OCI-LY3 (cell line): Measurements from ENCODE around the gene BACH1.

Source experiments
- H2AFZ ChIP-seq: fragments of 200-600, 300-600 bp; shearing (Covaris generic); 2 replicates; pipeline ENCODE4 v1.6.0; 2014; ENCODE audit warnings: antibody characterized with exemption, low read depth, low read length
- H3K27ac ChIP-seq: fragments of 200-600, 300-600 bp; sonication (generic); 2 replicates; pipeline ENCODE4 v1.5.1; 2014; ENCODE audit warnings: mild to moderate bottlenecking, low read length, moderate library complexity, mixed read lengths
- H3K27me3 ChIP-seq: fragments of 200-600, 300-600 bp; sonication (generic); 2 replicates; pipeline ENCODE4 v1.6.1; 2014; ENCODE audit warnings: low read depth, low read length, mixed read lengths
- H3K36me3 ChIP-seq: fragments of 200-600, 300-600 bp; sonication (generic); replicated peaks from 2 replicates; pipeline ENCODE3; 2014; ENCODE audit warnings: low read depth, low read length, mixed read lengths
- H3K4me1 ChIP-seq: fragments of 300-600, 200-600 bp; sonication (generic); 2 replicates; pipeline ENCODE4 v1.6.1; 2014; ENCODE audit warnings: low read length, mixed read lengths
- H3K4me2 ChIP-seq: fragments of 200-600, 300-600 bp; sonication (generic); 2 replicates; pipeline ENCODE4 v1.6.1; 2014; ENCODE audit warnings: low read length, mixed read lengths
- H3K4me3 ChIP-seq: fragments of 300-600, 200-600 bp; sonication (generic); 2 replicates; pipeline ENCODE4 v1.5.1; 2014; ENCODE audit warnings: antibody characterized with exemption, mild to moderate bottlenecking, low read length, moderate library complexity
- H3K79me2 ChIP-seq: fragments of 300-600, 200-600 bp; shearing (Covaris generic); 2 replicates; pipeline ENCODE4 v1.6.1; 2014; ENCODE audit warnings: mild to moderate bottlenecking, low read length, mixed read lengths
- H3K9ac ChIP-seq: fragments of 300-600, 200-600 bp; shearing (Covaris generic); 2 replicates; pipeline ENCODE4 v1.6.0; 2014; ENCODE audit warnings: mild to moderate bottlenecking, low read length, moderate library complexity
- H3K9me3 ChIP-seq: fragments of 200-600, 300-600 bp; shearing (Covaris generic); 2 replicates; pipeline ENCODE4 v1.6.1; 2014; ENCODE audit warnings: low read length, mixed read lengths; ENCODE audit not compliant: insufficient read depth
- H4K20me1 ChIP-seq: fragments of 200-600, 300-600 bp; sonication (generic); 2 replicates; pipeline ENCODE4 v1.6.1; 2016; ENCODE audit warnings: low read length, mixed read lengths; ENCODE audit not compliant: insufficient read depth
- EZH2phosphoT487 ChIP-seq: fragments of 200-600 bp; shearing (Covaris generic); IDR thresholded peaks from 2 replicates; pipeline ENCODE4 v1.6.1; 2018; ENCODE audit warnings: antibody characterized with exemption, mixed run types, low read depth
- TF ChIP-seq, protein P1 (sequence below): fragments of 200-600, 300-600 bp; sonication (generic); IDR thresholded peaks from 2 replicates; pipeline ENCODE4 v1.5.1; 2014; ENCODE audit warnings: antibody characterized with exemption, low read length, low read depth

Gene BACH1

DNA sequence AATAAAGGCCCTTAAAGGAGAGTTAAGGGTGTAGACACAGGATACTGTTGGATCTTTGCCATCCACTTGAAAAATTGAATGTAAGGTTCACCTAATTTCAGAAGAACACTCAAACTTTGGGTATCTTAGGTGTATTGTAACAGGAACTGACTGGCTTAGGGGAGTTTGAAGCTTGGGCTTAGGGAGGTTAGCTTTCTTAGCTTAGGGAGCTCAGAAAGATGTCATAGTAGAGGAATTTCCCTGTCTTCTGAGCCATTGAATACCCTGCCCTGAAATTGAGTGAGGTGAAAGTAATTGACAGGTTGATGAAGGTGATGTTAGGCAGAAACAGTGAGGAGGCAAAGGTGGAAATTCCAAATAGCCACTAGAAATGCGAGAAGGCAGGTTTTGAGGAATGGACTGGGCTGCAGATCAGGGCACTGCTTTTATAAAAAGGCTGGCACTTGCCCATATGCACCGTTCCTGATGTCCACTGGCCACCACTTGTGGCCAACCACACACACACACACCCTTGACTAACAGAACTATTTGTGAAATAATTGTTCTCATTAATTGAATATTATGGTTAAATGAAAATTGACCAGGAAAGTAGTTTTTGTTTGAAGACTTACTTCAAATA is 16.5 kb downstream of the BACH1 start:
- peaks cover 100% of the 10 kb centered on the region for H4K20me1 ChIP-seq

GRCh38 chr21:29316029-29316742 is 17.5 kb downstream of the BACH1 start:
- H3K9ac ChIP-seq, result no peak overlapping the region
- H3K27me3 ChIP-seq, result no peaks in the 10 kb centered on the region
- no peaks in the 10 kb centered on the region for H3K4me1 ChIP-seq
- H3K27ac ChIP-seq, result no peak overlapping the region
- H2AFZ ChIP-seq, result no peak overlapping the region
- no peaks in the 10 kb centered on the region for H3K9me3 ChIP-seq
- H3K79me2 ChIP-seq, result peaks cover 100% of the 10 kb centered on the region
- H3K4me3 ChIP-seq, result no peak overlapping the region
- H4K20me1 ChIP-seq, result peaks cover 99% of the 10 kb centered on the region
- no peak overlapping the region for H3K4me2 ChIP-seq
- peaks cover 39% of the 10 kb centered on the region for H3K36me3 ChIP-seq
- TF ChIP-seq, protein P1, sequence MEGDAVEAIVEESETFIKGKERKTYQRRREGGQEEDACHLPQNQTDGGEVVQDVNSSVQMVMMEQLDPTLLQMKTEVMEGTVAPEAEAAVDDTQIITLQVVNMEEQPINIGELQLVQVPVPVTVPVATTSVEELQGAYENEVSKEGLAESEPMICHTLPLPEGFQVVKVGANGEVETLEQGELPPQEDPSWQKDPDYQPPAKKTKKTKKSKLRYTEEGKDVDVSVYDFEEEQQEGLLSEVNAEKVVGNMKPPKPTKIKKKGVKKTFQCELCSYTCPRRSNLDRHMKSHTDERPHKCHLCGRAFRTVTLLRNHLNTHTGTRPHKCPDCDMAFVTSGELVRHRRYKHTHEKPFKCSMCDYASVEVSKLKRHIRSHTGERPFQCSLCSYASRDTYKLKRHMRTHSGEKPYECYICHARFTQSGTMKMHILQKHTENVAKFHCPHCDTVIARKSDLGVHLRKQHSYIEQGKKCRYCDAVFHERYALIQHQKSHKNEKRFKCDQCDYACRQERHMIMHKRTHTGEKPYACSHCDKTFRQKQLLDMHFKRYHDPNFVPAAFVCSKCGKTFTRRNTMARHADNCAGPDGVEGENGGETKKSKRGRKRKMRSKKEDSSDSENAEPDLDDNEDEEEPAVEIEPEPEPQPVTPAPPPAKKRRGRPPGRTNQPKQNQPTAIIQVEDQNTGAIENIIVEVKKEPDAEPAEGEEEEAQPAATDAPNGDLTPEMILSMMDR, result no peak
- no peak for TF ChIP-seq EZH2phosphoT487

More for the DNA sequence above, 16.5 kb downstream of the BACH1 start:
- Histone ChIP-seq H3K36me3 (peaks cover 37% of the 10 kb centered on the region), H3K9me3 (no peaks in the 10 kb centered on the region), H3K4me2 (no peak overlapping the region), H2AFZ (no peak overlapping the region), H3K27ac (no peak overlapping the region), H3K79me2 (peaks cover 100% of the 10 kb centered on the region), H3K9ac (no peak overlapping the region), H3K27me3 (no peaks in the 10 kb centered on the region), H3K4me1 (no peaks in the 10 kb centered on the region), H3K4me3 (no peak overlapping the region)
- no peak for TF ChIP-seq EZH2phosphoT487
- TF ChIP-seq, protein P1, result no peak

GRCh38 chr21:29316806-29317205 is 18.1 kb downstream of the BACH1 start:
- H2AFZ ChIP-seq, result no peak overlapping the region
- no peak overlapping the region for H3K4me3 ChIP-seq
- no peaks in the 10 kb centered on the region for H3K4me1 ChIP-seq
- H3K79me2 ChIP-seq, result peaks cover 100% of the 10 kb centered on the region
- H3K9me3 ChIP-seq, result no peaks in the 10 kb centered on the region
- no peak overlapping the region for H3K27ac ChIP-seq
- H3K27me3 ChIP-seq, result no peaks in the 10 kb centered on the region
- peaks cover 99% of the 10 kb centered on the region for H4K20me1 ChIP-seq
- H3K9ac ChIP-seq, result no peak overlapping the region
- no peak for TF ChIP-seq EZH2phosphoT487
- TF ChIP-seq, protein P1, result no peak
- H3K36me3 ChIP-seq, result peaks cover 39% of the 10 kb centered on the region
- H3K4me2 ChIP-seq, result no peak overlapping the region

GRCh38 chr21:29318354-29318753 is 19.6 kb downstream of the BACH1 start:
- H3K4me2 ChIP-seq, result no peak overlapping the region
- no peaks in the 10 kb centered on the region for H3K9me3 ChIP-seq
- no peak overlapping the region for H3K9ac ChIP-seq
- peaks cover 100% of the 10 kb centered on the region for H3K79me2 ChIP-seq
- no peak overlapping the region for H3K27ac ChIP-seq
- H3K4me1 ChIP-seq, result no peaks in the 10 kb centered on the region
- H3K4me3 ChIP-seq, result no peak overlapping the region
- H3K27me3 ChIP-seq, result no peaks in the 10 kb centered on the region
- H2AFZ ChIP-seq, result no peak overlapping the region
- H4K20me1 ChIP-seq, result peaks cover 98% of the 10 kb centered on the region
- H3K36me3 ChIP-seq, result peaks cover 44% of the 10 kb centered on the region
- TF ChIP-seq, protein P1, result no peak
- TF ChIP-seq EZH2phosphoT487, result no peak
